CD4-positive, alpha-beta T cell treated with Interleukin-15 for 1 hour (primary cell): ENCODE measurements around the gene MVP.

ENCODE experiments used
- DNase-seq: peaks from one replicate; pipeline ENCODE4 v3.0.0-alpha.2; 2020

The MVP gene

GRCh38 chr16:29804455-29805231, 15.6 kb upstream of the MVP start:
- peak; percentile 18 for DNase-seq

GRCh38 chr16:29805232-29806098, 14.8 kb upstream of the MVP start:
- peak; percentile 98 for DNase-seq

- no peak for DNase-seq
Measured at GRCh38 chr16:29806099-29806579, 14.1 kb upstream of the MVP start, which contains the start of gene MAZ. MAZ (plus strand) TSS chr16:29806529; CDS start chr16:29806702, 173 bp downstream.

GRCh38 chr16:29806641-29807425, 13.4 kb upstream of the MVP start:
- peak; percentile 35 for DNase-seq

GRCh38 chr16:29807426-29808218, 12.6 kb upstream of the MVP start:
- peak; percentile 92 for DNase-seq

GRCh38 chr16:29808219-29808900, 11.9 kb upstream of the MVP start:
- DNase-seq = no peak

- DNase-seq = no peak
Measured at GRCh38 chr16:29809031-29809747, 11.1 kb upstream of the MVP start.

GRCh38 chr16:29809850-29810698, 10.2 kb upstream of the MVP start:
- DNase-seq = peak; percentile 43

GRCh38 chr16:29810699-29811169, 9.5 kb upstream of the MVP start:
- DNase-seq = no peak

GRCh38 chr16:29811170-29811895, 8.9 kb upstream of the MVP start:
- peak; percentile 86 for DNase-seq

GRCh38 chr16:29811896-29812665, 8.2 kb upstream of the MVP start, which contains the start of gene PRRT2:
PRRT2 (plus strand) TSS chr16:29812193; CDS start chr16:29813055, 862 bp downstream.
- DNase-seq = peak; percentile 46

GRCh38 chr16:29812754-29813643, 7.3 kb upstream of the MVP start:
- DNase-seq = no peak

- DNase-seq = no peak
Measured at GRCh38 chr16:29813644-29814562, 6.4 kb upstream of the MVP start.

GRCh38 chr16:29814592-29814991, 5.7 kb upstream of the MVP start:
- no peak for DNase-seq

- DNase-seq = no peak
Measured at GRCh38 chr16:29815032-29815721, 5.1 kb upstream of the MVP start.
